Neural cell (in vitro differentiated cells): ENCODE data around the gene ITGA4. TPM values are rescaled to one million over a fixed set of nuclear protein-coding genes. Genes with fewer than 3 reads are reported as not detected.

ENCODE experiments used
- H2AFZ ChIP-seq: fragments of 200-600, 300-800 bp; sonication (generic), shearing (Covaris generic); 2 replicates; pipeline ENCODE4 v1.6.0; 2014; ENCODE audit warnings: low read depth, mild to moderate bottlenecking, antibody characterized with exemption, low read length, moderate library complexity
- H3F3A ChIP-seq: fragments of 200-600 bp; shearing (Covaris generic); 2 replicates; pipeline ENCODE4 v1.6.1; 2016; ENCODE audit warnings: mild to moderate bottlenecking, moderate library complexity, mixed read lengths, antibody characterized with exemption, low read length; ENCODE audit not compliant: insufficient read depth, poor library complexity, severe bottlenecking
- H3K27ac ChIP-seq: fragments of 200-600, 300-800 bp; sonication (generic), shearing (Covaris generic); 2 replicates; pipeline ENCODE4 v1.5.1; 2014; ENCODE audit warnings: mild to moderate bottlenecking, low read length, moderate library complexity
- H3K27me3 ChIP-seq: fragments of 300-800, 200-600 bp; sonication (generic), shearing (Covaris generic); 2 replicates; pipeline ENCODE4 v1.6.0; 2014; ENCODE audit warnings: mild to moderate bottlenecking, low read depth, low read length, moderate library complexity; ENCODE audit not compliant: insufficient read depth
- H3K36me3 ChIP-seq: fragments of 300-800, 200-600 bp; sonication (generic), shearing (Covaris generic); 2 replicates; pipeline ENCODE4 v1.5.1; 2014; ENCODE audit warnings: mild to moderate bottlenecking, antibody characterized with exemption, low read length, moderate library complexity; ENCODE audit not compliant: insufficient read depth
- H3K4me2 ChIP-seq: fragments of 300-800, 200-600 bp; sonication (generic), shearing (Covaris generic); 2 replicates; pipeline ENCODE4 v1.6.0; 2014; ENCODE audit warnings: mild to moderate bottlenecking, low read length
- H3K4me3 ChIP-seq: fragments of 300-800, 200-600 bp; sonication (generic), shearing (Covaris generic); 2 replicates; pipeline ENCODE4 v1.5.1; 2014; ENCODE audit warnings: mild to moderate bottlenecking, low read length, moderate library complexity
- H3K79me2 ChIP-seq: fragments of 200-600 bp; shearing (Covaris generic); replicated peaks from 2 replicates; pipeline ENCODE4 v1.6.0; 2014; ENCODE audit warnings: mild to moderate bottlenecking, low read length, moderate library complexity; ENCODE audit not compliant: insufficient read depth
- H3K9ac ChIP-seq: fragments of 300-800, 200-600 bp; sonication (generic), shearing (Covaris generic); 2 replicates; pipeline ENCODE4 v1.6.1; 2016; ENCODE audit warnings: mild to moderate bottlenecking, low read length, mixed read lengths
- H3K9me2 ChIP-seq: fragments of 200-600 bp; shearing (Covaris generic); 2 replicates; pipeline ENCODE4 v1.6.1; 2016; ENCODE audit warnings: mild to moderate bottlenecking, low read length, mixed read lengths; ENCODE audit not compliant: insufficient read depth
- H3K9me3 ChIP-seq: fragments of 200-600, 300-800 bp; sonication (generic), shearing (Covaris generic); 2 replicates; pipeline ENCODE4 v1.6.1; 2016; ENCODE audit warnings: mild to moderate bottlenecking, mixed run types, low read length, moderate library complexity, mixed read lengths
- H4K20me1 ChIP-seq: fragments of 200-600 bp; shearing (Covaris generic); 2 replicates; pipeline ENCODE4 v1.6.1; 2016; ENCODE audit warnings: mild to moderate bottlenecking, mixed run types; ENCODE audit not compliant: insufficient read depth
- EP300 ChIP-seq: fragments of 450-650 bp; conservative IDR thresholded peaks from 2 replicates; pipeline ENCODE4 v1.6.1; 2014; ENCODE audit warnings: antibody characterized with exemption, mild to moderate bottlenecking, moderate library complexity; ENCODE audit not compliant: poor library complexity, severe bottlenecking
- EZH2 ChIP-seq: fragments of 200-600, 300-800 bp; shearing (Covaris generic), sonication (generic); IDR thresholded peaks from 2 replicates; pipeline ENCODE4 v1.6.1; 2014; ENCODE audit warnings: antibody characterized with exemption, low read length, borderline replicate concordance, mild to moderate bottlenecking; ENCODE audit not compliant: insufficient read depth, poor library complexity, severe bottlenecking
- MXI1 ChIP-seq: fragments of 450-650 bp; conservative IDR thresholded peaks from 2 replicates; pipeline ENCODE4 v1.6.1; 2014; ENCODE audit warnings: antibody characterized with exemption, mild to moderate bottlenecking; ENCODE audit not compliant: poor library complexity, severe bottlenecking
- POLR2AphosphoS5 ChIP-seq: IDR thresholded peaks from 2 replicates; pipeline ENCODE4 v1.6.1; 2012
- RAD21 ChIP-seq: fragments of 450-650 bp; conservative IDR thresholded peaks from 2 replicates; pipeline ENCODE4 v1.6.1; 2014; ENCODE audit warnings: antibody characterized with exemption, mild to moderate bottlenecking, moderate library complexity
- SMC3 ChIP-seq: fragments of 450-650 bp; conservative IDR thresholded peaks from 2 replicates; pipeline ENCODE4 v1.6.1; 2014; ENCODE audit warnings: antibody characterized with exemption, mild to moderate bottlenecking, moderate library complexity; ENCODE audit not compliant: poor library complexity
- TAF1 ChIP-seq: IDR thresholded peaks from 2 replicates; pipeline ENCODE4 v1.6.1; 2012; ENCODE audit warnings: low read depth
- polyA plus RNA-seq: library from polyadenylated mRNA; depleted of rRNA; stranded (reverse); fragments of >200 nt; gene quantifications from 2 replicates; pipeline ENCODE4 v1.2.3, GENCODE V29; 2014
- TF ChIP-seq, protein P1 (sequence below): fragments of 450-650 bp; IDR thresholded peaks from 2 replicates; pipeline ENCODE4 v1.5.1; 2014; ENCODE audit warnings: antibody characterized with exemption, mild to moderate bottlenecking, moderate library complexity; ENCODE audit not compliant: poor library complexity, severe bottlenecking
- TF ChIP-seq, protein P2 (sequence below): IDR thresholded peaks from 2 replicates; pipeline ENCODE4 v1.6.1; 2012; ENCODE audit warnings: borderline replicate concordance

Gene ITGA4
- polyA plus RNA-seq, 1 donor from 2014 or later: 0.40 TPM

DNA sequence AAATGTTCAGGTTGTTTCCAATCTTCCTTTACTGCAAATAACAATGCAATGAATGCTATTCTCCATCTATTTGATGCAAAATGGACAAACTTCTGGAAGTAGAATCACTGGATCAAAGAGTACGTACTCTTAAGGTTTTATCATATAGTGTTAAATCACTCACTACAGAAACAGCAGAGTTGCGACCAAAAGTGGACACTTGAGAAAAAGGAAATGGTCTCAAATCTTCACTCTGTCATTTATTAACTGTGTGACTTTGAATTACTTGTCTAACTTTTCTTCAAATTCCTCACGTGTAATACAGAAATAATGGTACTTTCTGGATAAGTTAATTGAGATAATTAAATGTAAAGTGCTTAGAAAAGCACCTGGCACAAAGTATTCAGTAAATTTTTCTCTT is 121.6 kb downstream of the ITGA4 start (continued):
- no peak for TF ChIP-seq MXI1
- TF ChIP-seq SMC3: no peak

DNA sequence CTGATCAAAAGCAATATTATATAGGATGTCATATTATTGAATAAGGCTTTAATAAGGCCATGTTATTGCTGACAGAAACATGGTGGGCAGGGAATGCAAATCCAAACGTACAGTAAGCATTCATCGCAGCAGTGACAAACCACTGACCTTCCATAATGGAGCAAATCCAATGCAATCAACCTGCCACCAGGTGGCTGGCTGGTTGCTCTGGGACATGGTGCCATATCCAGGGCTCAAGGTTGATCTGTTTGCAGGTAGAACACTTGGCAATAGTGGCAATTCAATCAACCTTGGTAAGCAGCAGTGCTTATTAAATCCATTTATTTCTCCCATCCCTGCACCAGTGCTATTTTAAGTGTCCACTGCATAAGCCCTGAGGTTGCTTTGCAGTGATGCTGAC is 124.3 kb downstream of the ITGA4 start:
- H3K4me2 ChIP-seq: no peak overlapping the region
- no peak overlapping the region for H3K27ac ChIP-seq
- TF ChIP-seq RAD21: no peak
- TF ChIP-seq, protein P1, sequence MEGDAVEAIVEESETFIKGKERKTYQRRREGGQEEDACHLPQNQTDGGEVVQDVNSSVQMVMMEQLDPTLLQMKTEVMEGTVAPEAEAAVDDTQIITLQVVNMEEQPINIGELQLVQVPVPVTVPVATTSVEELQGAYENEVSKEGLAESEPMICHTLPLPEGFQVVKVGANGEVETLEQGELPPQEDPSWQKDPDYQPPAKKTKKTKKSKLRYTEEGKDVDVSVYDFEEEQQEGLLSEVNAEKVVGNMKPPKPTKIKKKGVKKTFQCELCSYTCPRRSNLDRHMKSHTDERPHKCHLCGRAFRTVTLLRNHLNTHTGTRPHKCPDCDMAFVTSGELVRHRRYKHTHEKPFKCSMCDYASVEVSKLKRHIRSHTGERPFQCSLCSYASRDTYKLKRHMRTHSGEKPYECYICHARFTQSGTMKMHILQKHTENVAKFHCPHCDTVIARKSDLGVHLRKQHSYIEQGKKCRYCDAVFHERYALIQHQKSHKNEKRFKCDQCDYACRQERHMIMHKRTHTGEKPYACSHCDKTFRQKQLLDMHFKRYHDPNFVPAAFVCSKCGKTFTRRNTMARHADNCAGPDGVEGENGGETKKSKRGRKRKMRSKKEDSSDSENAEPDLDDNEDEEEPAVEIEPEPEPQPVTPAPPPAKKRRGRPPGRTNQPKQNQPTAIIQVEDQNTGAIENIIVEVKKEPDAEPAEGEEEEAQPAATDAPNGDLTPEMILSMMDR: no peak
- no peak for TF ChIP-seq EP300
- no peak for TF ChIP-seq SMC3
- TF ChIP-seq POLR2AphosphoS5: no peak
- TF ChIP-seq EZH2: no peak
- TF ChIP-seq, protein P2, sequence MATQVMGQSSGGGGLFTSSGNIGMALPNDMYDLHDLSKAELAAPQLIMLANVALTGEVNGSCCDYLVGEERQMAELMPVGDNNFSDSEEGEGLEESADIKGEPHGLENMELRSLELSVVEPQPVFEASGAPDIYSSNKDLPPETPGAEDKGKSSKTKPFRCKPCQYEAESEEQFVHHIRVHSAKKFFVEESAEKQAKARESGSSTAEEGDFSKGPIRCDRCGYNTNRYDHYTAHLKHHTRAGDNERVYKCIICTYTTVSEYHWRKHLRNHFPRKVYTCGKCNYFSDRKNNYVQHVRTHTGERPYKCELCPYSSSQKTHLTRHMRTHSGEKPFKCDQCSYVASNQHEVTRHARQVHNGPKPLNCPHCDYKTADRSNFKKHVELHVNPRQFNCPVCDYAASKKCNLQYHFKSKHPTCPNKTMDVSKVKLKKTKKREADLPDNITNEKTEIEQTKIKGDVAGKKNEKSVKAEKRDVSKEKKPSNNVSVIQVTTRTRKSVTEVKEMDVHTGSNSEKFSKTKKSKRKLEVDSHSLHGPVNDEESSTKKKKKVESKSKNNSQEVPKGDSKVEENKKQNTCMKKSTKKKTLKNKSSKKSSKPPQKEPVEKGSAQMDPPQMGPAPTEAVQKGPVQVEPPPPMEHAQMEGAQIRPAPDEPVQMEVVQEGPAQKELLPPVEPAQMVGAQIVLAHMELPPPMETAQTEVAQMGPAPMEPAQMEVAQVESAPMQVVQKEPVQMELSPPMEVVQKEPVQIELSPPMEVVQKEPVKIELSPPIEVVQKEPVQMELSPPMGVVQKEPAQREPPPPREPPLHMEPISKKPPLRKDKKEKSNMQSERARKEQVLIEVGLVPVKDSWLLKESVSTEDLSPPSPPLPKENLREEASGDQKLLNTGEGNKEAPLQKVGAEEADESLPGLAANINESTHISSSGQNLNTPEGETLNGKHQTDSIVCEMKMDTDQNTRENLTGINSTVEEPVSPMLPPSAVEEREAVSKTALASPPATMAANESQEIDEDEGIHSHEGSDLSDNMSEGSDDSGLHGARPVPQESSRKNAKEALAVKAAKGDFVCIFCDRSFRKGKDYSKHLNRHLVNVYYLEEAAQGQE: no peak
- TF ChIP-seq TAF1: no peak
- no peak for TF ChIP-seq MXI1
- no peak overlapping the region for H2AFZ ChIP-seq
- H3K27me3 ChIP-seq: no peaks in the 10 kb centered on the region
- no peaks in the 10 kb centered on the region for H3F3A ChIP-seq
- H3K36me3 ChIP-seq: no peaks in the 10 kb centered on the region
- H3K79me2 ChIP-seq: no peaks in the 10 kb centered on the region
- H3K9me3 ChIP-seq: no peaks in the 10 kb centered on the region
- no peaks in the 10 kb centered on the region for H3K9me2 ChIP-seq
- H3K4me3 ChIP-seq: no peak overlapping the region
- H3K9ac ChIP-seq: no peak overlapping the region
- H4K20me1 ChIP-seq: no peaks in the 10 kb centered on the region

DNA sequence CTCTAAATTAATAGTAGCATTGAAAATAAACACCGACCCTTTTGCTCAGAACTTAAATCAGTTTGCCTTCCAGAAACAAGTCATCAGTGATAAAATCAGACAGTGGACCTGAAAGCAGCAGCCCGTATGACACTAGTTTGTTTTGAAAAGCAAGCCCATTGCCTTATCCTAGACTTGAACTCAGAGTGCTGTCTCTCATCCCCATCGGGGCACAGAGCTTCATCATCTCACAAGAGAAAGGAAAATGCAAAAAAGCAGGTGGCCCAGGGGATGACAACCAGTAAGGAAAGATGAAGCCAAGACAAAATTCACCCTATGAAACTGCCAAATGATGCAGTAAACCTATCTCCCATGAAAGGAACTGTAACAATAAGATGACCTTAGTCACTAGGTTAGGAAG is 128.5 kb downstream of the ITGA4 start:
- Histone ChIP-seq H3K79me2 (no peaks in the 10 kb centered on the region), H3K9ac (no peak overlapping the region), H4K20me1 (no peaks in the 10 kb centered on the region), H2AFZ (no peak overlapping the region), H3K27ac (no peak overlapping the region), H3K9me2 (no peaks in the 10 kb centered on the region), H3F3A (no peaks in the 10 kb centered on the region), H3K9me3 (no peaks in the 10 kb centered on the region), H3K27me3 (no peaks in the 10 kb centered on the region), H3K4me3 (no peak overlapping the region), H3K4me2 (no peak overlapping the region), H3K36me3 (no peaks in the 10 kb centered on the region)
- no peak for TF ChIP-seq EZH2
- TF ChIP-seq RAD21: no peak
- TF ChIP-seq, protein P1: no peak
- TF ChIP-seq SMC3: no peak
- TF ChIP-seq EP300: no peak
- no peak for TF ChIP-seq TAF1
- TF ChIP-seq POLR2AphosphoS5: no peak
- no peak for TF ChIP-seq MXI1
- TF ChIP-seq, protein P2: no peak
